Measurements from ENCODE around the gene THOC2.

DNA sequence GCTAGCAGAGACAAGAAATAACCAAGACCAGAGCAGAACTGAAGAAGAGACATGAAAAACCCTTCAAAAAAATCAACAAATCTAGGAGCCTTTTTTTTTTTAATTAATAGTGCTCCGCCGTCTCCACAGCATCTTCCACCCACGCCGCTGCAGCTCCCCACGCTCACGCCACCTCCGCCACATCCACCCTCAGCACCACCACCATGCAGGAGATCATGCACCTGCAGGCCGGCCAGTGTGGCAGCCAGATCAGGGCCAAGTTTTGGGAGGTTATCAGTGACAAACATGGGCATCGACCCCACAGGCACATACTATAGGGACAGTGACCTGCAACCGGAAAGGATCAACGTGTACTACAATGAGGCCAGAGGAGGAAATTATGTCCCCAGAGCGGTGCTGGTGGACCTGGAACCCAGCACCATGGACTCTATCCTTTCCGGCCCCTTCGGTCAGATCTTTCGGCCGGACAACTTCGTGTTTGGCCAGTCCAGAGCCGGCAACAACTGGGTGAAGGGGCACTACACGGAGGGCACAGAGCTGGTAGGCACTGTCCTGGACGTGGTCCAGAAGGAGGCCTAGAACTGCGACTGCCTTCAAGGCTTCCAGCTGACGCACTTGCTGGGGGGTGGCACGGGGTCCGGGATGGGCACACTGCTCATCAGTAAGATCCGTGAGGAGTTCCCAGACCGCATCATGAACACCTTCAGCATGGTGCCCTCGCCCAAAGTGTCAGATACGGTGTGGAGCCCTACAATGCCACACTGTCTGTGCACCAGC is 171.2 kb downstream of the THOC2 start:
- TF ChIP-seq POLR2A (IDR thresholded peaks at IDR 0.05; ENCODE audit: control extremely low read depth in 1 of 2, low read depth in 2 of 2, low read length in 2 of 2) (no peak), CREB1 (IDR thresholded peaks at IDR 0.05) (no peak), TEAD4 (IDR thresholded peaks at IDR 0.05; ENCODE audit: low read depth, low read length) (no peak), SUZ12 (IDR thresholded peaks at IDR 0.05; ENCODE audit: low read length) (no peak), CEBPB (IDR thresholded peaks at IDR 0.05; ENCODE audit: low read depth, low read length) (no peak), RAD21 (IDR thresholded peaks at IDR 0.05 in 1 of 2, conservative IDR thresholded peaks at IDR 0.05 in 1 of 2; ENCODE audit: low read depth in 2 of 2, low read length in 2 of 2) (no peak), MAFK (IDR thresholded peaks at IDR 0.05; ENCODE audit: low read depth, low read length) (no peak), BCL11A (IDR thresholded peaks at IDR 0.05; ENCODE audit: low read depth in 2 of 2, low read length in 2 of 2) (no peak), HDAC6 (IDR thresholded peaks at IDR 0.05; ENCODE audit: low read depth, low read length) (no peak)
- TF ChIP-seq, protein P1, sequence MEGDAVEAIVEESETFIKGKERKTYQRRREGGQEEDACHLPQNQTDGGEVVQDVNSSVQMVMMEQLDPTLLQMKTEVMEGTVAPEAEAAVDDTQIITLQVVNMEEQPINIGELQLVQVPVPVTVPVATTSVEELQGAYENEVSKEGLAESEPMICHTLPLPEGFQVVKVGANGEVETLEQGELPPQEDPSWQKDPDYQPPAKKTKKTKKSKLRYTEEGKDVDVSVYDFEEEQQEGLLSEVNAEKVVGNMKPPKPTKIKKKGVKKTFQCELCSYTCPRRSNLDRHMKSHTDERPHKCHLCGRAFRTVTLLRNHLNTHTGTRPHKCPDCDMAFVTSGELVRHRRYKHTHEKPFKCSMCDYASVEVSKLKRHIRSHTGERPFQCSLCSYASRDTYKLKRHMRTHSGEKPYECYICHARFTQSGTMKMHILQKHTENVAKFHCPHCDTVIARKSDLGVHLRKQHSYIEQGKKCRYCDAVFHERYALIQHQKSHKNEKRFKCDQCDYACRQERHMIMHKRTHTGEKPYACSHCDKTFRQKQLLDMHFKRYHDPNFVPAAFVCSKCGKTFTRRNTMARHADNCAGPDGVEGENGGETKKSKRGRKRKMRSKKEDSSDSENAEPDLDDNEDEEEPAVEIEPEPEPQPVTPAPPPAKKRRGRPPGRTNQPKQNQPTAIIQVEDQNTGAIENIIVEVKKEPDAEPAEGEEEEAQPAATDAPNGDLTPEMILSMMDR (IDR thresholded peaks at IDR 0.05; ENCODE audit: control extremely low read depth in 1 of 3, insufficient read depth in 1 of 3, low read depth in 1 of 3, low read length in 3 of 3), result no peak
- TF ChIP-seq, protein P2, sequence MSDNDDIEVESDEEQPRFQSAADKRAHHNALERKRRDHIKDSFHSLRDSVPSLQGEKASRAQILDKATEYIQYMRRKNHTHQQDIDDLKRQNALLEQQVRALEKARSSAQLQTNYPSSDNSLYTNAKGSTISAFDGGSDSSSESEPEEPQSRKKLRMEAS (IDR thresholded peaks at IDR 0.05), result no peak
